GM23248 (cell line): Measurements from ENCODE around the gene HOXC9. TPM values are rescaled to one million over a fixed set of nuclear protein-coding genes. Genes with fewer than 3 reads are reported as not detected.

Source experiments
- DNase-seq: peaks from one replicate; pipeline ENCODE4 v3.0.0-alpha.2; 2015
- H2AFZ ChIP-seq: fragments of 200-600 bp; sonication (generic); 2 replicates; pipeline ENCODE4 v1.6.1; 2016; ENCODE audit warnings: antibody characterized with exemption
- H3F3A ChIP-seq: fragments of 200-600 bp; sonication (generic); 2 replicates; pipeline ENCODE4 v1.6.1; 2016; ENCODE audit warnings: mild to moderate bottlenecking, antibody characterized with exemption, mixed run types; ENCODE audit not compliant: insufficient read depth
- H3K27ac ChIP-seq: fragments of 200-600 bp; sonication (generic); 2 replicates; pipeline ENCODE4 v1.5.1; 2016; ENCODE audit warnings: mild to moderate bottlenecking
- H3K27me3 ChIP-seq: fragments of 200-600 bp; sonication (generic); replicated peaks from 2 replicates; pipeline ENCODE4 v1.6.1; 2016; ENCODE audit warnings: mild to moderate bottlenecking; ENCODE audit not compliant: insufficient read depth
- H3K36me3 ChIP-seq: fragments of 200-600 bp; sonication (generic); 2 replicates; pipeline ENCODE4 v1.6.1; 2016; ENCODE audit warnings: low read depth, mild to moderate bottlenecking
- H3K4me1 ChIP-seq: fragments of 200-600 bp; sonication (generic); 2 replicates; pipeline ENCODE4 v1.6.1; 2016; ENCODE audit warnings: mild to moderate bottlenecking; ENCODE audit not compliant: insufficient read depth
- H3K4me2 ChIP-seq: fragments of 200-600 bp; sonication (generic); one replicate; pipeline ENCODE4 v1.6.1; 2016; ENCODE audit warnings: mild to moderate bottlenecking; ENCODE audit not compliant: unreplicated experiment
- H3K4me3 ChIP-seq: fragments of 200-600 bp; sonication (generic); 2 replicates; pipeline ENCODE4 v1.5.1; 2016; ENCODE audit warnings: mild to moderate bottlenecking
- H3K79me2 ChIP-seq: fragments of 200-600 bp; sonication (generic); 2 replicates; pipeline ENCODE4 v1.6.1; 2016; ENCODE audit warnings: mild to moderate bottlenecking; ENCODE audit not compliant: insufficient read depth
- H3K9ac ChIP-seq: fragments of 200-600 bp; sonication (generic); 2 replicates; pipeline ENCODE4 v1.6.1; 2016; ENCODE audit warnings: mild to moderate bottlenecking
- H3K9me2 ChIP-seq: fragments of 200-600 bp; sonication (generic); 2 replicates; pipeline ENCODE4 v1.6.1; 2016; ENCODE audit warnings: mixed run types, mild to moderate bottlenecking, moderate library complexity; ENCODE audit not compliant: insufficient read depth
- H3K9me3 ChIP-seq: fragments of 200-600 bp; sonication (generic); one replicate; pipeline ENCODE4 v1.6.1; 2017; ENCODE audit warnings: low read depth
- H4K20me1 ChIP-seq: fragments of 200-600 bp; sonication (generic); 2 replicates; pipeline ENCODE4 v1.6.0; 2016; ENCODE audit not compliant: insufficient read depth
- EZH2 ChIP-seq: fragments of 200-600 bp; sonication (generic); IDR thresholded peaks from 2 replicates; pipeline ENCODE4 v1.6.1; 2018; ENCODE audit warnings: antibody characterized with exemption, mild to moderate bottlenecking; ENCODE audit not compliant: insufficient read depth, poor library complexity, severe bottlenecking
- EZH2phosphoT487 ChIP-seq: fragments of 200-600 bp; sonication (generic); IDR thresholded peaks from 2 replicates; pipeline ENCODE4 v1.6.1; 2018; ENCODE audit warnings: antibody characterized with exemption, moderate library complexity, mild to moderate bottlenecking, low read depth; ENCODE audit not compliant: insufficient read depth
- WGBS, 2 experiments: methylation state at CpG; one replicate each; pipeline ENCODE4 v1.1.6; 2015 to 2017; ENCODE audit warnings: low lambda C conversion rate in 2 of 2, low coverage in 1 of 2; ENCODE audit errors: missing lambda C conversion rate in 2 of 2; 5-methylcytosine and 5-hydroxymethylcytosine counted together
- in situ Hi-C: fragments of 300-500 bp; cut with MboI; formaldehyde crosslinking; loops from 2 replicates; pipeline ENCODE4 v1.15.0; 2020
- polyA plus RNA-seq: library from polyadenylated mRNA; unstranded; fragments of >200 nt; fragmentation: Nextera tagmentation; extraction: Ambion mirVana; gene quantifications from 2 replicates; pipeline ENCODE4 v1.2.1, GENCODE V29; 2016
- total RNA-seq: library from RNA; depleted of rRNA; stranded (reverse); fragments of >200 nt; shearing (Covaris generic); gene quantifications from 2 replicates; pipeline ENCODE4 v1.2.3, GENCODE V29; 2014

The HOXC9 gene
- total and polyA plus RNA-seq, 2 experiments from 2014 or later: 2.5 to 5.5 TPM

DNA sequence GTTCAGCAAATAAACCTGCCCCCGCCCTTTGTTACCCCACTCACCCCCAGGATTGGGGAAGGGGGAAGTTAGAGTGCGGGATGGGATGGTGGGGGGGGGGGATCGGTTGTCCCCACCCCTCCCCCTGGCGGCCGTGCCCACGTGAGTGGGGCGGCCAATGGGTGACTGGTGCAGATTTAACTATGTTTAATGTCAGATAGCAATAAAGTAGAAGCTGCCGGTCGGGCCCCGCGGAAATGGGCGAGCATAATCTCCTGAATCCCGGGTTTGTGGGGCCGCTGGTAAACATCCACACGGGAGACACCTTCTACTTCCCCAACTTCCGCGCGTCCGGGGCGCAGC lies 45.3 kb upstream of the HOXC9 start, which contains the start of gene HOXC12:
TSS of gene HOXC12 (plus strand) at position 210 of the 342 bp plus-strand sequence. CDS start at position 237, 27 bp downstream.
- H3K27ac ChIP-seq: no peak within 1 kb of the TSS
- no peaks in the 10 kb centered on the region for H3K36me3 ChIP-seq
- H3K9me2 ChIP-seq: no peaks in the 10 kb centered on the region
- in situ Hi-C loops: no loop called here
- WGBS, 2 experiments: 18 to 25% methylated on average over 12 to 20 of the region's 20 CpGs
- no peaks in the 10 kb centered on the region for H3K79me2 ChIP-seq
- DNase-seq: no peak
- no peaks in the 10 kb centered on the region for H3F3A ChIP-seq
- H4K20me1 ChIP-seq: no peaks in the 10 kb centered on the region
- no peaks in the 10 kb centered on the region for H3K4me1 ChIP-seq
- peaks cover 100% of the 10 kb centered on the region for H3K27me3 ChIP-seq
- TF ChIP-seq EZH2phosphoT487 (0 out of 2 replicates have a peak, but pooled peaks have one; percentile 80), EZH2 (peak; percentile 65)
- H3K4me3 ChIP-seq: no peak within 1 kb of the TSS
- H3K4me2 ChIP-seq: no peak within 1 kb of the TSS
- H3K9me3 ChIP-seq: no peaks in the 10 kb centered on the region
- H2AFZ ChIP-seq: no peak within 1 kb of the TSS
- no peak within 1 kb of the TSS for H3K9ac ChIP-seq

- WGBS, 2 experiments: 9 to 11% methylated on average over 63 to 77 of the region's 86 CpGs
- H3F3A ChIP-seq: no peaks in the 10 kb centered on the region
- no peaks in the 10 kb centered on the region for H3K4me1 ChIP-seq
- no peak overlapping the region for H3K4me2 ChIP-seq
- no peak for DNase-seq
- no peak overlapping the region for H3K9ac ChIP-seq
- H2AFZ ChIP-seq: no peak overlapping the region
- H3K27ac ChIP-seq: no peak overlapping the region
- H3K79me2 ChIP-seq: no peaks in the 10 kb centered on the region
- in situ Hi-C loops: no loop called here
- no peaks in the 10 kb centered on the region for H4K20me1 ChIP-seq
- no peaks in the 10 kb centered on the region for H3K36me3 ChIP-seq
- H3K9me3 ChIP-seq: no peaks in the 10 kb centered on the region
- no peak for TF ChIP-seq EZH2
- TF ChIP-seq EZH2phosphoT487: no peak
- no peaks in the 10 kb centered on the region for H3K9me2 ChIP-seq
- H3K27me3 ChIP-seq: peaks cover 100% of the 10 kb centered on the region
- no peak overlapping the region for H3K4me3 ChIP-seq
These were observed 44.8 kb upstream of the HOXC9 start for GRCh38 chr12:53955036-53955775.

DNA sequence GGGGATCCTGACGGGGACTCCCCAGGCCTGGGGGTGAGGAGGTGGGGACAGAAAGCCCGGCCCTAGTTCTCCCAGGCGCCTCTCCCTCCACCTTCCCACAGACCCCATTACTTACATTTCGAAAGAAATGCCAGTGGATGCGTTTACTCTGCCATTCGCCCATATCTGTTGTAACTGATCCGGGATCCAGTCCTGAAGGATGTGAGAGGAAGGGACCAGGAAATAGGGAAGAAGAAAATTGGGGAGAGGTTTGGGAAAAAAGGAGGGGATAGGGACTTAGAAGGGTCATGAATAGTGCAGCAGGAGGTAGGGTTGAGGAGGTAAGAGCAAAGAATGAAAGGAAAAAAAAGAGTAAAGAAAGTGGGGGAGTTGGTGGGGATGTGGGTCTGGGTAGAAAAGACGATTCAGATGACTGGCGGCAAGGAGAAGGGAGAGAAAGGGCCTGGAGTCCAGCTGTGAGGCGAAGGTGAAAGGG lies 44.1 kb upstream of the HOXC9 start:
- Histone ChIP-seq H3K9me2 (no peaks in the 10 kb centered on the region), H3K79me2 (no peaks in the 10 kb centered on the region), H3K9me3 (no peaks in the 10 kb centered on the region), H3K4me3 (no peak overlapping the region), H3K4me1 (no peaks in the 10 kb centered on the region), H4K20me1 (no peaks in the 10 kb centered on the region), H3F3A (no peaks in the 10 kb centered on the region), H3K4me2 (no peak overlapping the region), H2AFZ (no peak overlapping the region), H3K27ac (no peak overlapping the region), H3K36me3 (no peaks in the 10 kb centered on the region), H3K9ac (no peak overlapping the region), H3K27me3 (peaks cover 100% of the 10 kb centered on the region)
- TF ChIP-seq EZH2phosphoT487: peak; percentile 74; the same call in 1 of the 2 replicates
- peak; percentile 100 for TF ChIP-seq EZH2
- 7 to 8% methylated on average over 10 of the region's 10 CpGs for WGBS, 2 experiments
- no peak for DNase-seq
- in situ Hi-C loops: no loop called here

DNA sequence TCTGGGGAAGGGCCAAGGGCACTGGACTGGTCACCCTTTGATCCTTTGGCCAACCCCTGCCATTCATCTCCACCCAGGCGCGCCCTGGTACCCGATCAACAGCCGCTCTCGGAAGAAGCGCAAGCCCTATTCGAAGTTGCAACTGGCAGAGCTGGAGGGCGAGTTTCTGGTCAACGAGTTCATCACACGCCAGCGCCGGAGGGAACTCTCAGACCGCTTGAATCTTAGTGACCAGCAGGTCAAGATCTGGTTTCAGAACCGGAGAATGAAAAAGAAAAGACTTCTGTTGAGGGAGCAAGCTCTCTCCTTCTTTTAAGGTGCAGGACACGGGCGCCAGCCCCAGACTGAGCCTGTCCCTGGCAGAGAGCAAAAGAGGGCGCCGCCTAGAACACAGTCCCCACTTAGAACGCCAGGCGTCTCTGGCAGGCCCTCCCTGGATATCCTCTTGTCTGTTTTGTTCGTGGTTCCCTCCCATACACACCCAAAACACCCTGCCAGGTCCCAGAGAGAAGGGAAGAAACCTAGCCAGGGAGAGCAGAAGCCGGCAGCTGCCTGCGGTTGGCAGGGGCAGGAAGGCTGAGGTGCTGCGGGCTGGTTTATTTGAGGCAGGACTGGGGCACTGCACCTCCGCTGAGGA lies 43.6 kb upstream of the HOXC9 start:
- TF ChIP-seq EZH2 (no peak), EZH2phosphoT487 (no peak; the same call in 1 of the 2 replicates)
- Histone ChIP-seq H4K20me1 (no peaks in the 10 kb centered on the region), H3F3A (no peaks in the 10 kb centered on the region), H3K4me2 (no peak overlapping the region), H3K9me2 (no peaks in the 10 kb centered on the region), H3K9ac (no peak overlapping the region), H3K36me3 (no peaks in the 10 kb centered on the region), H2AFZ (no peak overlapping the region), H3K4me3 (no peak overlapping the region), H3K9me3 (no peaks in the 10 kb centered on the region), H3K4me1 (no peaks in the 10 kb centered on the region), H3K27ac (no peak overlapping the region), H3K79me2 (no peaks in the 10 kb centered on the region), H3K27me3 (peaks cover 100% of the 10 kb centered on the region)
- in situ Hi-C loops: no loop called here
- 8 to 11% methylated on average over 25 of the region's 25 CpGs for WGBS, 2 experiments
- DNase-seq: no peak
